CD4-positive, alpha-beta T cell treated with Interleukin-10 for 1 hour (primary cell): ENCODE measurements around the gene EFL1.

Experiments
- DNase-seq: peaks from one replicate; pipeline ENCODE4 v3.0.0-alpha.2; 2020

The EFL1 gene

GRCh38 chr15:82146576-82146975, 116.0 kb downstream of the EFL1 start:
- no peak for DNase-seq

GRCh38 chr15:82143390-82144385, 118.8 kb downstream of the EFL1 start:
- no peak for DNase-seq

DNA sequence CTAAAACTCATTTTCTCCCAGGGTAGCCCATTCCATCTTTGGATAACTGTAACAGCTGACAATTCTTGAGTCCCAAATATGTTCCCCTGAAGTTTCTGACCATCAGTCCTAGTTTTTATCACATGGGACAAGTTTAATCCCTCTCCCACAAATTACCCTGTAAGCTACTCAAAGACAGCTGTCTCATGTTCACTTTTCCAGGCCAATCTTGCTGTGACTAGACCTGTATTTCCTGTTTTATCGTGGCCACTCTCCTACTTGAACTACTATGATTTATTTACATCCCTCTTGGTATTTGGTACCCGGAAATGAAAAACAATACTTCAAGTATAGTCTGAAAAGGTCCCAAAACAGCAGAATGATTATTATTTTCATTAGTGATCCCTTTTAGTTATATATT, 121.6 kb downstream of the EFL1 start:
- no peak for DNase-seq

GRCh38 chr15:82139823-82140268, 122.7 kb downstream of the EFL1 start:
- peak; percentile 24 for DNase-seq

DNA sequence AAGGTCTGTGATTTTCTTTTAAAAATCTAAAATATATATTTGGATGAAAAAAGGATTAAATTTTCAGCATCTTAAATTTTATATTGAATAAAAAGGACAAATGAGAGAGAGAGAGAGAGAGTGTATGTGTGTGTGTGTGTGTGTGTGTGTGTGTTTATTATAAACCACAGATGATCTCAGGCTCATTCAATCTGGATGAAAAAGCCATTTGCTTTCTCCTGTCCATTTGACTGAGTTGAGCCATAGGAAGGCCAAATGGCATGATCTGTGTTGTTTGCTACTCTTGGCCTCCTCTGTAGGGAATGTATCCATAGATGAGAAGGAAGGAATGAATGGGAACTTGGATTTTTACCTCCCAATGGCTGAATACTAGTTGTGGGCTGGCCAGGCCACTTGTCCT, 124.2 kb downstream of the EFL1 start:
- no peak for DNase-seq

DNA sequence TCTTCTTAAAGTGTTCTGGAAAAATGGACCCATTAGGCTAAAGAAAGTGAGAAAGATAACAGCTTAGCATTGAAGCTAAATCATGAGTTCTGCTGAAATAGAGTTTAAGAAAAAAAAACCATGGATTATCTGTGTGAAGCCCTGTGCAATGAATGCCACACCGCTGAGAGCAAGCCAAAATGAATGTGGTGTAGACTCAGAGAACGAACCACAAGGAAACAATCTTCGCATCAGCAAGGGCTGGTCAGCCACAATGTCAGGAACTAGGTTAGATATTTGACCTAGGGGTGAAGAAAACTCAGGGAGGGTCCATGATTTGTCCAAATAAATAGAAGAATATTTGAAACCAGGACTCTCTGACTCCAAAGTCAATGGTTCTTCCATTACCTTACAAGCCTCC, 125.3 kb downstream of the EFL1 start:
- no peak for DNase-seq

DNA sequence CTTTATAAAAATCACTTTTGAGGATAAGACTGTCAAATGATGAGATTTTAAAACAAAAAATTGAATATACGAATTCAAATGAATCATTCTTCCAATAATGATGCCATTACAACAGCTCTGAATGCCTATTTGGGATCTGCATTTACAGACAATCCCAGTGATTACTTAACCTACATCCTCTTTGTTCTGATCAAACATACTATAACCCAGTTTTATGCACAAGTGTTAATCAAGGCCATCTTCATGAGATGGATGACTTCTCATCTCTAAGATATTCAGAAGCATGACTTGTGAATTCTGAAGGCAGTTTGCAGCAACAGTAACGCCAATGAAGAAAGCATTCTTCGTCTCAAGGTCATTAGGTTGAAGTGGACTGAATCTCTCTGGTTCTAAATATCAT, 126.4 kb downstream of the EFL1 start:
- no peak for DNase-seq

DNA sequence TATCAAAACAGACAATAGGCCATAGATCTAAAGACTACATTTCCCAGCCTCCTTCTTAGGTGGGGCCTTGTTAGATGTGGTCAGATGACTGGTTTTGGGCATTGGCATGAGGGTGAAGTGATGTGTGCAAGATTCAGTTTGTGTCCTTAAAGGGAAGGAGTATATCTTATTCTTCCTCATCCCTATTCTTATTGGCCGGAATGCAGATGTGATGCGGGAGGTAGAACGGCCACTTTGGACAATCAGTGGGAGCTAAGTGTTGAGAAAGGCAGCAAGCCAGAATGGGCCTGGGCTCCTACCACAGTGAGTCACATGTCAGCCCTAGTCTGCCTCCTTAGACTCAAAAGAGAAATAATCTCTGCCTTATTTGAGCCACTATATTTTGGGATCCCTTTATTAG, 126.9 kb downstream of the EFL1 start:
- no peak for DNase-seq

GRCh38 chr15:82134461-82134860, 128.1 kb downstream of the EFL1 start:
- DNase-seq = no peak

GRCh38 chr15:82133251-82133650, 129.3 kb downstream of the EFL1 start:
- no peak for DNase-seq

GRCh38 chr15:82132742-82133141, 129.8 kb downstream of the EFL1 start:
- DNase-seq = no peak

GRCh38 chr15:82132096-82132495, 130.4 kb downstream of the EFL1 start:
- DNase-seq = no peak

DNA sequence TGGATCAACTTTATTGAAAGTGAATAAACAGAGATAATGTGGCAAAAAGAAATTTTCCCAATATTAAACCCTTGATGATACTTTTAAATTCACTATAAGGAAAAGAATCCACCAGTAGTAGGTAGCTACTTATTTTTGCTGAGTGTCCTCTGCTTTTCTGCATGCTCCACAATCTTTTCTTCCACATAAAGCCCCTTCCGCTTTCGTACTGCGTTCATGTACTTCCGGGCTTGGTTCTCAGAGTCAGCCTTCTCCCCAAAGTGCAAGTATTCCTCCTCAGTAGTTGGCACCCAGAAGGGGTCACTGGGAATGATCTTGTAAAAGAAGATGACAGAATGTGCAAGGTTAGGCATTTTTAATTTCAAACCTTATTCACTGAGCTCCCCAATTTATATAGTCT, 132.3 kb downstream of the EFL1 start:
- no peak for DNase-seq

DNA sequence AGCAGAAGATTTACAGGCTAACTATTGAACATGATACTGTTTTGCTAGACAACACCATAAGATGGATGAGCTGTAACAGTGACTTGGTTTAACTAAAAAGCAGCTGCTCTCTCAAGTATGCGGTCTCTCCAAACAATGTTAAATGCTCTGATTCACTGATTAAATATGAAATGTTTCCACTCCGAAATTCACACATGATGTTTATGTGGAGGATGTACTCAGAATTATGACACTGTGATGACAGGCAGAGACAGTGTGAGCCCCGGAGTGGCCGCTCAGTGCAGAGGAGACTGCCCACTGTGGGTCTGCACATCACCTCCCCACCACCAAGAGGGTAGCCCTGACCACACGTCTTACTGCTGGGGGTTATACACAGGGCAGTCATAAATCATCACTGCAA, 132.8 kb downstream of the EFL1 start:
- DNase-seq = no peak

DNA sequence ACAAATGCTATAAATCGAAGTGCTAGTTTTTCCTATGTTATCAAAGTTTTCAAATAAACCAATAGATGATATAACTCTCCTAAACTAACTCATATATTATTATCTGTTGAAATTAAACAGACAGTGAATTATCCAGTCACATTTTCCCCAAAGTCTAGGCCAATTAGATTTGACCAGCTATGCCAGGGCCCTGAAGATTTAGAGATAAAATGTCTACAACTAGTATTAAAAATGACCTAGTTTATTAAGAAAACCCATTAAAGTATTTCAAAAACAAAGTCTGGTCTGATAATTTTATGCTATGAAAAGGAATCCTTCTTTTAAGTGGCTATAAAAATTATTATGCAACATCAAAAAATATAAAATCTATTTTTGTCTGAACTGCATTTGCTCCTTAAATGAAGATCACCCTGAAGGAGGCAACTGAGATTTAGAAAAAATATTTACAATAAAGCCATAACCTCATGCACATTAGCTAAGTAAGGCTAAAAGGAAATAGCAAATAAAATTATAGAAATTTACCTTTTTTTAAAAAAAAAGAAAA, 133.3 kb downstream of the EFL1 start:
- no peak for DNase-seq

GRCh38 chr15:82128401-82129148, 134.0 kb downstream of the EFL1 start:
- DNase-seq = no peak

- no peak for DNase-seq
Measured at GRCh38 chr15:82127581-82127980, 135.0 kb downstream of the EFL1 start.

DNA sequence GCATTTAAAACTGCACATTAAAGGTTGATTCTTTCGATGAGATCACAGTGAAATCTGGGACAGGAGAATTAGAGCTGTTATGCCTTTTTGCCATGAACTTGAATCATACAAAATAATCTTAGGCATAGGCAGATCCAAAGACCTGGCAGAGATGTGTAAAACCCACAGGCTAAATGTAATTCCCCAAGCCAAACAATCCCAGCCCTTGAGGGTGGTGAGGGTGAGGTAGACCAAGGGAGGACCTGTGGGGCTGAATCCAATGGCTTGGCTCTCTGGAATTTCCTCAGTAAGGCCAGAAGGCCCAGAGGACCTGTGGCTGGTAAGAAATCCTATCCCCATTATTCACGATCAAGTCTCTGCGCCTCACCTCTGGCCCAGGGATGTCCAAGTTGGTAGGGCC, 136.2 kb downstream of the EFL1 start:
- DNase-seq = no peak

DNA sequence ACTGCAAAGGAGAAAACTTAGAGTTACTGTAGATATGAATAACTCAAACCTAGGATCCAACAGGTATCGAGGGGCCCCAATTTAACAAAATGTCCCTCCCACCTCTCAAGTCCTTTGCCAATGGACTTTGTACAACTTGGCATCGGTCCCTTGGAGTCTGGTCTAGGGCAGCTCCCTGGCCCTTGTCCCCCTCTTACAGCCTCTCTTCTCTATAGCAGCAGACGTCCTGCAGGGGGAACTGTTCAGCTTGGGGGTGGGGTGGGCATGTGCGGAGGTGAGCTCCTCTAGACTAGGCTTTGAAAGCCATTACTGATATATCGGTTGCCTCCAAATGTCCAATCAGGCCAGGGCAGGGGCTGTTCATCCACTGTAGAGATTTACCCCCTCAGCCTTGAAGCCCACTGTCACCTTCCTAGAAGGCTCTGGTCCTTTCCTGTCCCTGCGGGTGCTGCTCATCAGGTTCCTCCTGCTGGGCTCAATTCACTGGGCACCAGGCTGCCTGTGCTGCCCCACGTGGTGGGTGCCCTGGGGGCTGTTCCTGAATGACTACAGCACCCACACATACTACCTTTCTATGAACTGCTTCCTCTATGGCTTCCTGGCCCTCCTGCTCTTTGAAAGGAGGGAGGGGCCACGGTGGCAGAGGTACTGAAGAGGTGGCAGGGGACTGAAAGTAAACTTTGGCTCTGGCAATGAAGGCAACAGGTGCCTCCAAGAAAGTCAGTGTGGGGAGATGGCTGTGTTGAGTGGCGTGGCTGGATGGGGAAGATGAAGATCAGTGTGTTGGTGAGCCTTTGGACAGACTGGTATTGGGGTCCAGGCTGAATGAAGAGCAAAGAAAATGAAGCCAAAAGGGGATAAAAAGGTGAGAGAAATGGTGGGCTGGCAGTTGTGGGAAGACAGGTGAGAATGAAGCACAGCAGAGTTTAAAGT, 137.9 kb downstream of the EFL1 start:
- no peak for DNase-seq

DNA sequence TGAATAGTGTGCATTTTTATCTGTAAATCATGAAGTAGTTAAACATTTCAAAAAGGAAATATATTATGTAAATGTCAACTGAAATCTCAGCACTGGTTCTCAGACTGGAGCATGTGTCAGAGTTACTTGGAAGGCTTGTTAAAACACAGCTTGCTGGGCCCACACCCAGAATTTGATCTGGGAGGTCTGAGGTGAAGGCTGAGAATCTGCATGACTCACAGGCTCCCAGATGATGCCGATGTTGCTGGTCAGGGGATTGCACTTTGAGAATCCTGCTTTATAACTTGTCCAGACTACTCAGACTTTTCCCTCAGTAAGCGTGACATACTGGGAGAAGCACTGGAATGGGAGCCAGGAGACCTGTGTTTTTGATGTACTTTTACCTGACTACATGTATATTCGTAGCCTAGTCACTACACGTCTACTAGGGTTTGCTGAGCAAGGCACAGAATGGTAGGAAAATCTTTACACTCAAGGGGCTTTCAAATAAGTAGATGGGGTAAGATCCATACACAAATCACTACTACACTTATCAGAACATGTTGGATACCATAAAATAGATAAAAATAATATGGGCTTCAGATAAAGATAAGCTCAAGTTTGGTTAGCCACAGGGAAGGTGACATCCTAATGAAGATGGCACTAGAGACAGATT, 139.7 kb downstream of the EFL1 start:
- DNase-seq = no peak

DNA sequence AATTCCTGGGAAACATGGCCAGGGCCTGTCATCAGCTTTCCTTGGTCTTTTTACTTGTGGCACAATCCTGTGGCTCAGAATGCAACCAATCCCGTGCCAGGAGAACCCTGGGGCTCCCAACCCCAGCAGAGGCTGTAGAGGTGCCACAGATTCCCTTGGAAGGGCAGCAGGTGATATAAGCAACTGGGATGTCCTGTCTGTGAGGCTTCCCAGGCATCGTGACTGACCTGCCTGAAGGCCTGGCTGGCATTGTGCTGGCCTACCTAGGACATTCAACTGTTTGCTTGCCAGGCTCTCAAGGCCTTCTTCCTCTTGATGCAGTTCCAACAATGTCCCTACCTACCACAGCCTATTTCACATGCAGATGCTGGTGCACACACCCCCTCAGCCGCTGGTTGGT, 144.5 kb downstream of the EFL1 start:
- DNase-seq = no peak

DNA sequence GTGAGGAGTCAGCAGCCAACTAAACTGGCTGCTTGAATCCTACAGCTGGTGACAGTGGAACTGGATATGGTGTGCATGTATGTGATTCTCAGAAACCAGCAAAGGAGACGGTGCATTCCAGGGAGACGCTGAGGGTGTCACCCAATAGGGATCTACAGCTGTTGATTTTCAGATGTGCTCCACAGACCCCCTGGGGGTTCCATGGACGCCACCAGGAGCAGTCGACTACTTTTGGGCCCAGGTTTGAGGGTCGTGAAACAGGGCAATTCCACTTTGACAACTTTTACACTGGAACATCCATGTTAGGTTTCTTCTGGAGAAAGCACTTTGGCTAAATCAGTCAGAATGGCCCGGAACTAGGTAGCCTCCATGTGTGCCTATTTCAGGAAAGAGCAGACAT, 145.2 kb downstream of the EFL1 start:
- DNase-seq = no peak
